ENCODE measurements around the gene CLIC4. TPM values are rescaled to one million over a fixed set of nuclear protein-coding genes. Genes with fewer than 3 reads are reported as not detected.
A peak's percentile ranks its signal among the peaks of the same experiment; 100 is the strongest.

Gene CLIC4
- total and polyA plus RNA-seq, 9 of the 15 experiments (the other 6 are each of a cell fraction or from before 2014, with no cell fraction given), result 16.0 to 67.5 (median 38.4) TPM

- TF ChIP-seq ZNF740 (CRISPR knock-in tag; IDR thresholded peaks at IDR 0.05), result peak; percentile 74; the same call in 1 of the 2 replicates
- no peak for TF ChIP-seq ZNF740 (tag; IDR thresholded peaks at IDR 0.05)
- TF ChIP-seq SNIP1 (IDR thresholded peaks at IDR 0.05; ENCODE audit: low read depth), result no peak
- TF ChIP-seq MCM5 (IDR thresholded peaks at IDR 0.05; ENCODE audit: low read depth), result no peak
- TF ChIP-seq DIDO1 (tag; IDR thresholded peaks at IDR 0.05; ENCODE audit: low read depth), result peak; percentile 32; the same call in 1 of the 2 replicates
- peak; percentile 98 for TF ChIP-seq TFAP4 (CRISPR knock-in tag; IDR thresholded peaks at IDR 0.05; ENCODE audit: borderline replicate concordance)
- TF ChIP-seq ATF6 (CRISPR knock-in tag; IDR thresholded peaks at IDR 0.05), result no peak; the same call in 1 of the 2 replicates
- TF ChIP-seq TCF7L2 (IDR thresholded peaks at IDR 0.05; ENCODE audit: low read depth, low read length), result no peak
- TF ChIP-seq SREBF2 (CRISPR knock-in tag; IDR thresholded peaks at IDR 0.05), result no peak
- TF ChIP-seq RBM34 (IDR thresholded peaks at IDR 0.05; ENCODE audit: borderline replicate concordance, insufficient read depth, low read length), result 0 out of 2 replicates have a peak, but pooled peaks have one; percentile 63
- no peak for TF ChIP-seq ZNF707 (CRISPR knock-in tag; conservative IDR thresholded peaks at IDR 0.05)
- TF ChIP-seq POLR2B (IDR thresholded peaks at IDR 0.05; ENCODE audit: low read depth, partially characterized antibody), result peak; percentile 56
- TF ChIP-seq NEUROD1 (IDR thresholded peaks at IDR 0.05; ENCODE audit: borderline replicate concordance, low read depth, low read length, partially characterized antibody), result peak; percentile 78
- TF ChIP-seq TARDBP (IDR thresholded peaks at IDR 0.05), result peak; percentile 76; the same call in 1 of the 2 replicates
- no peak for TF ChIP-seq BRD4 (IDR thresholded peaks at IDR 0.05)
- no peak for TF ChIP-seq MTA1 (IDR thresholded peaks at IDR 0.05; ENCODE audit: borderline replicate concordance)
- no peak for TF ChIP-seq RBM25 (IDR thresholded peaks at IDR 0.05; ENCODE audit: low read depth, low read length, severe bottlenecking)
- peak; percentile 81; the same call in 1 of the 2 replicates for TF ChIP-seq RREB1 (CRISPR knock-in tag; IDR thresholded peaks at IDR 0.05)
Observed at GRCh38 chr1:24847995-24848881, 103.0 kb downstream of the CLIC4 start (continued).

Measured in K562 (cell line).